SKM-1 (cell line): Measurements from ENCODE around the gene BRD8.

Experiments
- DNase-seq: peaks from one replicate; lab custom pipeline; 2025; ENCODE audit not compliant: unreplicated experiment; lab: John Stamatoyannopoulos, UW

BRD8 gene

DNA sequence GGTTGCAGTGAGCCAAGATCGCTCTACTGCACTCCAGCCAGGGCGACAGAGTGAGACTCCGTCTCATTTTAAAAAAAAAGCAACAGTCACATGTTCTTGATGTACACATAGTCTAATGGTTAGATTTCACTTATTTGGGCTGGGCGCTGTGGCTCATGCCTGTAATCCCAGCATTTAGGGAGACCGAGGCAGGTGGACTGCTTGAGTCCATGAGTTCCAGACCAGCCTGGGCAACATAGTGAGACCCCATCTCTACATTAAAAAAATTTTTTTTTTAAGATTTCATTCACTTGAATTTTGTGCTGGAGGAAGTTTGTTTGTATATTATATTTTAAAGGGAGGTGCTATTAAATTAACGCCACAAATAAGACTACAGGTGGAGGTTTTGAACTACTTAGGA lies 72.7 kb downstream of the BRD8 start:
- no peak for DNase-seq

DNA sequence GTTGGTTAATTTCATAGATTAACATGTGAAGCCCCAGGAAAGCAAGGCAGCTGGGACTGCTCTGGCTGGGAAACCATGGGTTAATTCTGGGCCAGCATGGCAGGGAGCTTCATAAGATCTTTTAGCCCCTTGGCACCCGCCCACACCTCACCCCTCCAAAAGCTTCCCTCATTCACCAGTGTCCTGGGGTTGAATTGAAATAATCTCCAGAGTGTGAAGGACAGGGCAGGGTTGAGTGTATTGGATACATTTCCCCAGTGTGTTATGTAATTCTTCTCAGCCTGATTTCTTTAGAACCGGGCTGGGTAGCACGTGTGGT lies 75.2 kb downstream of the BRD8 start:
- no peak for DNase-seq

GRCh38 chr5:138102454-138103318 lies 75.7 kb downstream of the BRD8 start:
- no peak for DNase-seq

GRCh38 chr5:138096997-138097828 lies 81.2 kb downstream of the BRD8 start:
- no peak for DNase-seq

DNA sequence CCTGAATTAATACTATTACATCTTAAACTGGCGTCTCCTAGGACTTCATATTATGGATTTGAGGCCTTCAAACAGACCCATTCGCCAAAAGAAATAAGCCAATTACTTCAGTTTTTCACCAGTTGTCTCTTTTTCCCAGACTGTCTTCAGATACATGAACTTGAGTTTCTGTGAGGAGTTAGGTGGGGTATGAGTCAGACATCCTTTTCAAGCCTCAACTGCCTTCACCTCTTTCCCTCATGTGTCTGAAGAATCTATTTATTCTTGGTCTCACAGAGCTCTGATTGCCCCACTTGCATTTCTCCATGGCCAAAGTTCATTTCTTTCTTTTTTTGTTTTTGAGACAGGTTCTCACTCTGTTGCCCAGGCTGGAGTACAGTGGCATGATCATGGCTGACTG lies 82.1 kb downstream of the BRD8 start:
- no peak for DNase-seq

DNA sequence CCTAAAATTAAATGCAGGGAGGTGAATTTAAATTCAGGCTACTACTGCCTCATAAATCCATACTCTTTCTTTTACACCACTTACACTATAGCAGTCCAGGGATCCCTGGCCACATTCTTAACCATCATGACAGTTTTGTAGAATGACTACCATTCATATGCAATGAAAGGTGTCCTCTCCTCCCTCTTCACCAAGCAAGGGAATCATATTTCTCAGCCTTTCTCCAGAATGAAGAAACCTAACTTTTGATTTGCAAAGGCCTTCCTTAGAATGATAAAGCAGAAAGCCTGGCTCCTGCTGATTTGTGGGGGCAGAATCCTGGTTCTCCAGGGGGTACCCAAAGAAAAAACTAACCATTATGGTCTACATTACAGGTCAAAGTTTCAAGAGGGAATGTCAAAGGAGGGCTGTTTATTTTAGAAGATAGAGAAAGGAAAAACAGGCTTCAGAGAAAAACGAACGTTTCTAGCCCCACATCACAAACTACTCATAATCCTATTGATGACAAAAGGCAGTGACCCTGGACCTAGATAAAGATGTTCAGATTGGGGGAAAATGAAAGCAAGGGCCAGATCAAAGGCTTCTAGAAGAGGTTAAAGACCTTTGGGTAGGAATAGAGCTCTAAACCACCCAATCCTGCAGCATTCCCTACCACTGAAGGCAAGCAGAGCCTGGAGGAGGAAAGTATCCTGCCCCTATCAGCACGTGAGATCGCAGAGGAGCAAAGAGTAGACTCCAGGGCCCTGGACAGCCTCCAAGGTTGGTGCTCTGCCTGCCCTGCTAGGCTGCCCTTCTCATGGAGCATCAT lies 83.1 kb downstream of the BRD8 start:
- no peak for DNase-seq

- DNase-seq, result no peak
These were observed 85.4 kb downstream of the BRD8 start for GRCh38 chr5:138093036-138093435.

DNA sequence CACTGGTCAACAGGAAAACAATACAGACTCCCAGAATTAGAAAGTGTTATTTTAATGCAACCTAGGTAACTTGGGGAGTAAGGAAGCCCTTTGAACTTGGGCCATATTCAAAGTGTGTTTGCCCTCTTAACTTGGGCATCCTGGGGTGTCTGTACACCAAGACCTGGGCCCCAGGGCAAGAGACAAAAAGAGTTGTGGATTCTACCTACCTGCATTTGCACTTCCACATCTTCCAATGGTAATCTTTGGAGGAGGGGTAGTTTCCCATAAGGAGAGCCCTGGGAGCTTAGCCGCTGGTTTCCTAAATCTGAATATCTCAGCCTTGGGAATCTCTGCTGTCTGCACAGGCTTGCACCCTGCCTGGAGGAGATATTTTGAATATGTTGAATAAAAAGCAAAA lies 86.1 kb downstream of the BRD8 start:
- no peak for DNase-seq

DNA sequence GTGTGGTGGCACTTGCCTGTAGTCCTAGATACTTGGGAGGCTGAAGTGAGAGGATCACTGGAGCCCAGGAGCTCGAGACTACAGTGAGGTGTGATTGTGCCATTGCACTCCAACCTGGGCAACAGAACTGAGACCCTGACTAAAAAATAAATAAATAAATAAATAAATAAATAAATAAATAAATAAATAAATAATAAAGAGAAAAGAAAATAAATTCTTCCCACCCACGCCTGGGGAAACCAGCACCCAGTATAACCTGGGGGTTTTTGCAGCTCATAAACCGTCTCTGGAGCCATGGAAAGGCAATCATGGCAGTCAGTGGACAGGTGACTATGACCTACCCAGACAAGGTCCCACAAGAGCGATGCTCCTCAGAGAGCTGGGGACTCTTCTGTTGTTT lies 86.7 kb downstream of the BRD8 start:
- no peak for DNase-seq
